ENCODE data around the gene ARHGAP45. TPM values are rescaled to one million over a fixed set of nuclear protein-coding genes. Genes with fewer than 3 reads are reported as not detected.

The ARHGAP45 gene
- total RNA-seq, 1 donor from 2014 or later, result 3.0 TPM

DNA sequence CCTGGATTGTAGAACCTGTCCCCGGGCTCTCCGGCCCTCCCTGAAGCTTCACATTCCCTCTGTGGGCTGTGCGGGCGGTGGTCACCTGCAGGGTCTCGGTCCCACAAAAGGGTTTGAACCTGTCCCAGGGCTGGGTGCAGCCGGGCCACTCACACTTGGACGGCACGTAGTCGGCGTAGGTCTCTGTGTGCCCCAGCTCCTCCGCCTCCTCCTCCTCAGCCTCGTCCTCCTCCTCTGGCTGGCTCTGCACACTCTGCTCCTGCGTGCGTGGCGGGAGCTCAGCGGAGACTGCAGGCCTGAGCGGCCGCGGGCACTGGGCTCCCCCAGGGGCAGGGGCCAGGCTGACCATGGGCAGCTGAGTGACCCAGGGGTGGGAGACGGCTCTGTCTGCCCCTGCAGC lies 56.4 kb downstream of the ARHGAP45 start:
- Histone ChIP-seq H3K9ac (ENCODE audit: low read length) (no peak overlapping the region), H3K27me3 (ENCODE audit: insufficient read depth, low read length) (no peaks in the 10 kb centered on the region), H3K4me2 (ENCODE audit: low read length) (no peak overlapping the region), H3K27ac (ENCODE audit: low read depth, low read length) (no peak overlapping the region), H3K36me3 (ENCODE audit: insufficient read depth, low read length) (peaks cover 9% of the 10 kb centered on the region), H3K9me3 (ENCODE audit: insufficient read depth, low read depth, low read length) (no peaks in the 10 kb centered on the region), H3K4me1 (ENCODE audit: insufficient read depth, low read length) (peaks cover 10% of the 10 kb centered on the region), H4K20me1 (ENCODE audit: insufficient read depth, low read length) (peaks cover 44% of the 10 kb centered on the region), H3K4me3 (ENCODE audit: insufficient read depth, low read depth, low read length) (no peak overlapping the region), H2AFZ (ENCODE audit: low read depth, low read length) (no peak overlapping the region), H3K79me2 (ENCODE audit: insufficient read depth, low read length) (peaks cover 39% of the 10 kb centered on the region)
- DNase-seq (ENCODE audit: low read depth), result no peak
- Mint-ChIP-seq H3K9me3 (ENCODE audit: unreplicated experiment) (peaks cover 2% of the 10 kb centered on the region), H3K27me3 (ENCODE audit: low read depth, unreplicated experiment) (no peaks in the 10 kb centered on the region), H3K4me3 (ENCODE audit: unreplicated experiment) (no peak overlapping the region), H3K27ac (ENCODE audit: unreplicated experiment) (no peak overlapping the region), H3K4me1 (ENCODE audit: low read depth, unreplicated experiment) (no peaks in the 10 kb centered on the region), H3K36me3 (ENCODE audit: low read depth, unreplicated experiment) (peaks cover 18% of the 10 kb centered on the region)
- TF ChIP-seq, protein P1, sequence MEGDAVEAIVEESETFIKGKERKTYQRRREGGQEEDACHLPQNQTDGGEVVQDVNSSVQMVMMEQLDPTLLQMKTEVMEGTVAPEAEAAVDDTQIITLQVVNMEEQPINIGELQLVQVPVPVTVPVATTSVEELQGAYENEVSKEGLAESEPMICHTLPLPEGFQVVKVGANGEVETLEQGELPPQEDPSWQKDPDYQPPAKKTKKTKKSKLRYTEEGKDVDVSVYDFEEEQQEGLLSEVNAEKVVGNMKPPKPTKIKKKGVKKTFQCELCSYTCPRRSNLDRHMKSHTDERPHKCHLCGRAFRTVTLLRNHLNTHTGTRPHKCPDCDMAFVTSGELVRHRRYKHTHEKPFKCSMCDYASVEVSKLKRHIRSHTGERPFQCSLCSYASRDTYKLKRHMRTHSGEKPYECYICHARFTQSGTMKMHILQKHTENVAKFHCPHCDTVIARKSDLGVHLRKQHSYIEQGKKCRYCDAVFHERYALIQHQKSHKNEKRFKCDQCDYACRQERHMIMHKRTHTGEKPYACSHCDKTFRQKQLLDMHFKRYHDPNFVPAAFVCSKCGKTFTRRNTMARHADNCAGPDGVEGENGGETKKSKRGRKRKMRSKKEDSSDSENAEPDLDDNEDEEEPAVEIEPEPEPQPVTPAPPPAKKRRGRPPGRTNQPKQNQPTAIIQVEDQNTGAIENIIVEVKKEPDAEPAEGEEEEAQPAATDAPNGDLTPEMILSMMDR (IDR thresholded peaks at IDR 0.05; ENCODE audit: insufficient read depth, low read depth, low read length), result no peak
- no peak for TF ChIP-seq EZH2 (IDR thresholded peaks at IDR 0.05; ENCODE audit: insufficient read depth, low read length)
- no peak for FAIRE-seq

DNA sequence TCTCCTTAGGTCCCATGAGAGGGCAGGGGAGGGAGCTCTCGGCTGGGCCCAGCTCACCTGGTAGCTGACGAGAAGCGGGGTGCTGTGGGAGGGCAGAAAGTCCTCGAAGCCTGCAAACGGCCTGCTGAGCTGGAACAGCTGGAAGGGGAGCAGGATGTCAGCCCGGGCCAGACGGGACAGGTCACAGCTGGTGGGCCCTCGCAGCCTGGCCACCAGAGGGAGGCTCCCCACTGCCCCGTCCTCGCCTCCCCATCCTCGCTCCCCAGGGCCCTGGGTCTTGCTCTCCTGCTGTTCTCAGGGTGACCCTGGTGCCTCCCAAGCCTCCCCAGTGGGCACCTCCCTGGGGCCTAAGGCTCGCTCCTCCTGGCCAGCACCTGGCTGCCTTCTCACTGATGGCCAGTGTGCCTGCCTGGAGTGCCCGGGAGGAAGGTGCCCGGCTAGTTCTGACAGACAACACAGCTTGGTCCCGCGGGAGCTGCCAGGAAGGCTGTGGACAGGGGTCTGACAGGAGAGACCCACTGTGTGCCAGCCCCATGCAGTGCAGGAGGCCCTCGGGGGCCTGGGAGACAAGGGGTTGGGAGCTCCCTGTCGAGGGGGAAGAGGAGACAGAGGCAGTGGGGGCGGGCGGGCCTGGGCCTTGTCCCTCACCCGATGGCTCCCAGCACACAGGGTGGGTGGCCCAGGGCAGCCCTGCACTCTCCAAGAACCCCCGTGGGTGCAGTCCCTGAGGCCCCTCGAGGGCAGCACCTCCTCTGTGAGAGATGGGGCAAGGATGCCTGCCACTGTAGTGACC lies 57.1 kb downstream of the ARHGAP45 start:
- FAIRE-seq (no peak), DNase-seq (ENCODE audit: low read depth) (no peak)
- Mint-ChIP-seq H3K36me3 (ENCODE audit: low read depth, unreplicated experiment) (peaks cover 18% of the 10 kb centered on the region), H3K4me3 (ENCODE audit: unreplicated experiment) (no peak overlapping the region), H3K9me3 (ENCODE audit: unreplicated experiment) (peaks cover 2% of the 10 kb centered on the region), H3K27ac (ENCODE audit: unreplicated experiment) (no peak overlapping the region), H3K27me3 (ENCODE audit: low read depth, unreplicated experiment) (no peaks in the 10 kb centered on the region), H3K4me1 (ENCODE audit: low read depth, unreplicated experiment) (no peaks in the 10 kb centered on the region)
- Histone ChIP-seq H3K4me1 (ENCODE audit: insufficient read depth, low read length) (peaks cover 10% of the 10 kb centered on the region), H3K9me3 (ENCODE audit: insufficient read depth, low read depth, low read length) (no peaks in the 10 kb centered on the region), H3K4me3 (ENCODE audit: insufficient read depth, low read depth, low read length) (no peak overlapping the region), H3K36me3 (ENCODE audit: insufficient read depth, low read length) (peaks cover 9% of the 10 kb centered on the region), H4K20me1 (ENCODE audit: insufficient read depth, low read length) (peaks cover 49% of the 10 kb centered on the region), H3K79me2 (ENCODE audit: insufficient read depth, low read length) (peaks cover 44% of the 10 kb centered on the region), H2AFZ (ENCODE audit: low read depth, low read length) (no peak overlapping the region), H3K9ac (ENCODE audit: low read length) (no peak overlapping the region), H3K4me2 (ENCODE audit: low read length) (no peak overlapping the region), H3K27ac (ENCODE audit: low read depth, low read length) (no peak overlapping the region), H3K27me3 (ENCODE audit: insufficient read depth, low read length) (no peaks in the 10 kb centered on the region)
- TF ChIP-seq, protein P1 (IDR thresholded peaks at IDR 0.05; ENCODE audit: insufficient read depth, low read depth, low read length), result no peak
- TF ChIP-seq EZH2 (IDR thresholded peaks at IDR 0.05; ENCODE audit: insufficient read depth, low read length), result no peak

Data from astrocyte (in vitro differentiated cells and primary cell).